IPS-20b (cell line): ENCODE measurements around the gene PAM.

Source experiments
- H3K27ac ChIP-seq: one replicate; pipeline ENCODE4 v1.5.1; 2013; ENCODE audit warnings: low read length
- H3K27me3 ChIP-seq: 2 replicates; pipeline ENCODE4 v1.6.1; 2013; ENCODE audit warnings: mild to moderate bottlenecking, low read length, inconsistent platforms; ENCODE audit not compliant: insufficient read depth
- H3K36me3 ChIP-seq: 2 replicates; pipeline ENCODE4 v1.6.1; 2013; ENCODE audit warnings: low read depth, mild to moderate bottlenecking, inconsistent platforms, low read length, moderate library complexity; ENCODE audit not compliant: insufficient read depth
- H3K4me1 ChIP-seq: 2 replicates; pipeline ENCODE4 v1.6.1; 2013; ENCODE audit warnings: mild to moderate bottlenecking, control low read depth, inconsistent platforms, low read length, moderate library complexity; ENCODE audit not compliant: insufficient read depth
- H3K4me3 ChIP-seq: 2 replicates; pipeline ENCODE4 v1.5.1; 2013; ENCODE audit warnings: mild to moderate bottlenecking, low read length, inconsistent platforms
- H3K9ac ChIP-seq: 2 replicates; pipeline ENCODE4 v1.6.1; 2013; ENCODE audit warnings: low read depth, mild to moderate bottlenecking, inconsistent platforms, low read length, moderate library complexity
- H3K9me3 ChIP-seq: 2 replicates; pipeline ENCODE4 v1.6.1; 2013; ENCODE audit warnings: mild to moderate bottlenecking, low read depth, low read length, inconsistent platforms; ENCODE audit not compliant: insufficient read depth

PAM gene

DNA sequence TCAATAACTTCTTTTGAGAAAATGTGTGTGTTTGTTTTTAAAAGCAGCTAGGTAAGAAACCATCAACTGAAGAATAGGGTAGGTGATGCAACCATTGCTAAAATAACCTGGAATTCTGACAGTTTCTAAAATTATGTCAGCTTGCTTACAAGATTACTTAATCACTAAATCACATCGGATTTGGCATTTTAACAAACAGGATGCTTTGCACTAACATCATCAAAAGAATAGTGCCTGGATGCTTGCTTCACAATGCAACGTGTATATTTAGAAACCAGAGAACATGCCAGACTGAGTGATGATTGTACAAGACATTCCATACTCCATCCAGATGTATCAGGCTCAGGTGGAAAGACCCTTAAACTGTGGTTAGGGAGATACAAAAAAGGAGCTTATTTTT is 43.9 kb downstream of the PAM start:
- Histone ChIP-seq H3K4me3 (no peak overlapping the region), H3K36me3 (no peaks in the 10 kb centered on the region), H3K4me1 (peaks cover 46% of the 10 kb centered on the region), H3K9ac (no peak overlapping the region), H3K9me3 (no peaks in the 10 kb centered on the region), H3K27ac (no peak overlapping the region), H3K27me3 (no peaks in the 10 kb centered on the region)

DNA sequence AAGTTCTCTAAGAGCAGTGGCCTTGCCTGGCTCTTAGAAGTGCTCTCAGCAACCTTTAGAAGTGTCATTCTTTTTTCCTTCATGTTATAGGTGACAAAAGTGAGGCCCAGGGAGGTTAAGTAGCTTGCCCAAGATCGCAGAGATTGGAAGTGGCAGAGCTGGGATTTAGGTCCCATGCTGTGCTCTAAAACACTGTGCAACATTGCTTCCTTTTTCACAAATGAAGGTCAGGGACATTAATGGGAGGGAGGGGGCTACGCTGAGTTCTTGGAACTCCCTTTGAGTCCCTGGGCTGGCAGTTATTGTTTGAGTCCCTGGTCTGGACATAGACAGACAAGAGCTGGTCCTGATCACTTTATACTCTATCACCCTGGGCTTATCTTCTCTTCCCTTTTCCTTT is 45.3 kb downstream of the PAM start:
- H3K27me3 ChIP-seq, result no peaks in the 10 kb centered on the region
- peaks cover 37% of the 10 kb centered on the region for H3K4me1 ChIP-seq
- no peak overlapping the region for H3K4me3 ChIP-seq
- no peak overlapping the region for H3K27ac ChIP-seq
- H3K9me3 ChIP-seq, result no peaks in the 10 kb centered on the region
- no peaks in the 10 kb centered on the region for H3K36me3 ChIP-seq
- H3K9ac ChIP-seq, result no peak overlapping the region

- no peaks in the 10 kb centered on the region for H3K9me3 ChIP-seq
- no peak overlapping the region for H3K4me3 ChIP-seq
- peaks cover 30% of the 10 kb centered on the region for H3K4me1 ChIP-seq
- H3K27ac ChIP-seq, result no peak overlapping the region
- no peaks in the 10 kb centered on the region for H3K36me3 ChIP-seq
- H3K9ac ChIP-seq, result no peak overlapping the region
- H3K27me3 ChIP-seq, result no peaks in the 10 kb centered on the region
These were observed 46.3 kb downstream of the PAM start for GRCh38 chr5:102801371-102801770.

DNA sequence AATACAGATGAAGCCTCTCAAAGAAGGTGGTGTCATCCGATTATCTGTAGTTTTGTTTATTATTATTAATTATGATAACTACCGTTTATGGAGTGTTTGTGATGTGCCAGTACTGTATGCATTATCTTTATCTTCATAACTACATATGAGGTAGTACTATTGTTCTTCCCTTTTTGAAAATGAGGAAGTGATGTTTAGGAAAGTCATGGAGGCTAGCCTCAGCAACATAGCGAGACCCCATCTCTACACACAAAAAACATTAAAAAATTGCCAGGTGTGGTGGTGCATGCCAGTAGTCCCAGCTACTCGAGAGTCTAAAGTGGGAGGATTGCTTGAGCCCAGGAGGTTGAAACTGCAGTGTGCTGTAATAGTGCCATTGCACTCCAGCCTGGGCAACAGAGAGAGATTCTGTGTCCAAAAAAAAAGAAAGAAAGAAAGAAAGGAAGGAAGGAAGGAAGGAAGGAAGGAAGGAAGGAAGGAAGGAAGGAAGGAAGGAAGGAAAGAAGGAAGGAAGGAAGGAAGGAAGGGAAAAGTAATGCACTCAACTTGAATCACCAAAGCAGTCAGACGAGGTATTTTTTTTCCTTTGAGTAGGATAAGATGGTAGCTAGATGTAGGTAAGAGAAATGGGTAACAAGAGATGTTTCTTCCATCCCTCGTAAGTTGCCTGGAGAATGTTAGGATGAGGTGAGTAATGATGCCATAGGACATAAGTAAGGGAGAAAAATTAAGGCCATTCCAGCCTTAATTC is 47.8 kb downstream of the PAM start:
- H3K4me1 ChIP-seq, result peaks cover 32% of the 10 kb centered on the region
- no peaks in the 10 kb centered on the region for H3K36me3 ChIP-seq
- H3K27ac ChIP-seq, result no peak overlapping the region
- no peaks in the 10 kb centered on the region for H3K27me3 ChIP-seq
- no peaks in the 10 kb centered on the region for H3K9me3 ChIP-seq
- no peak overlapping the region for H3K9ac ChIP-seq
- no peak overlapping the region for H3K4me3 ChIP-seq

- no peaks in the 10 kb centered on the region for H3K9me3 ChIP-seq
- no peaks in the 10 kb centered on the region for H3K27me3 ChIP-seq
- H3K4me3 ChIP-seq, result no peak overlapping the region
- no peaks in the 10 kb centered on the region for H3K36me3 ChIP-seq
- H3K4me1 ChIP-seq, result peaks cover 23% of the 10 kb centered on the region
- no peak overlapping the region for H3K27ac ChIP-seq
- no peak overlapping the region for H3K9ac ChIP-seq
These were observed 52.9 kb downstream of the PAM start for GRCh38 chr5:102807878-102808502.

DNA sequence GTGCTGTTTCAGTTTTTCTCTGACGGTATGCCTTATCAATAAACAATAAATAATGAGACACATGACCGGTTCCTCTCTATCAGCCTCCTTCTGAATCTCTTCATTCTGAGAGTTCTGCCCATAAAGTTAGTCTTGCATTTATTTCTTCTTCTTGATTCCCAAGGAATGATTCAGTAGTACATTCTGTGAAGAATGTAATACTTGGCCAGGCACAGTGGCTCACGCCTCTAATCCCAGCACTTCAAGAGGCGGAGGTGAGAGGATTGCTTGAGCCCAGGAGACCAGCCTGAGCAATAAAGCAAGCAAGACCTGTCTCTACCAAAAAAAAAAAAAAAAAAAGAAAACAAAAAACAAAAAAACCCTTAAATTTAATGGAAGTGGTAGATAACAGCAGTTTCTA is 53.9 kb downstream of the PAM start:
- no peak overlapping the region for H3K4me3 ChIP-seq
- no peak overlapping the region for H3K27ac ChIP-seq
- no peaks in the 10 kb centered on the region for H3K36me3 ChIP-seq
- no peaks in the 10 kb centered on the region for H3K27me3 ChIP-seq
- no peaks in the 10 kb centered on the region for H3K9me3 ChIP-seq
- peaks cover 23% of the 10 kb centered on the region for H3K4me1 ChIP-seq
- no peak overlapping the region for H3K9ac ChIP-seq

DNA sequence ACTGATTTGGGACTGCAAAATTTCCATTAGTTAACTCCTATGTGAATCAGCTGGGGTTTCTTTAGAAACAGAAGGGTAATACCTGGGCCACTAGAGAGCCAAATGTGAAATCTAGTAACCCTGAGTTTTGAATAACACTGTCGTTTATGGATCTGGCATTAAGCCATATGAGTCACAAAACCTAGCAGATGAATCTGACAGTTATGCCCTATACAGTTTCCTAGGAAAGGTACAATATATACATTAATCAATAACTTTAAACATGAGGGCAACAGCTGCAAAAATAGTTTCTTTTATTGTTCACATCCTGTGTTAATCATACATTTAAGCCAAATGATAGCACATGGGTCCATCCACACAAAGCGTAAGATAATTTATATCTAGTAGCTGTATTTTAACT is 56.9 kb downstream of the PAM start:
- Histone ChIP-seq H3K9ac (no peak overlapping the region), H3K27me3 (no peaks in the 10 kb centered on the region), H3K36me3 (no peaks in the 10 kb centered on the region), H3K4me1 (peaks cover 15% of the 10 kb centered on the region), H3K27ac (no peak overlapping the region), H3K9me3 (no peaks in the 10 kb centered on the region), H3K4me3 (no peak overlapping the region)

DNA sequence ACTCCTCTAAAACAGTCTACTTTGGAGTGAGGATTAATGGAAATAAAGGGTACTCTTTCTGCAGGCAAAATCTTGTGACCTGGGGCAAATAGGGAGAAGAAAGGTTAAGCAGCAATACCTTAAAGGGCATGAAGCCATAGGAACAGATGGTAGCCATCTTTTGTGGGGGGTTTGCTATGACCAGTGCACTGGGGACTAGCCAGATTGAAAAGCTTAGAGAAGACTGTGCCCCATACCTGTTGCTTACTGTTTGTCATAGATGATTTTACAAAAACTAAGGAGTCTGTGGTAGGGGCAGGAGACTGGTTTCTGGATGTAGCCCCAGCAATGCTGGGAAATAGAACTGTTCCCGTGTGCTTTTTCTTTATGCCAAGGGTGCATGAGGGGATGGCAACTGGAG is 58.6 kb downstream of the PAM start:
- Histone ChIP-seq H3K9me3 (no peaks in the 10 kb centered on the region), H3K27ac (no peak overlapping the region), H3K27me3 (no peaks in the 10 kb centered on the region), H3K4me1 (no peaks in the 10 kb centered on the region), H3K4me3 (no peak overlapping the region), H3K9ac (no peak overlapping the region), H3K36me3 (no peaks in the 10 kb centered on the region)

DNA sequence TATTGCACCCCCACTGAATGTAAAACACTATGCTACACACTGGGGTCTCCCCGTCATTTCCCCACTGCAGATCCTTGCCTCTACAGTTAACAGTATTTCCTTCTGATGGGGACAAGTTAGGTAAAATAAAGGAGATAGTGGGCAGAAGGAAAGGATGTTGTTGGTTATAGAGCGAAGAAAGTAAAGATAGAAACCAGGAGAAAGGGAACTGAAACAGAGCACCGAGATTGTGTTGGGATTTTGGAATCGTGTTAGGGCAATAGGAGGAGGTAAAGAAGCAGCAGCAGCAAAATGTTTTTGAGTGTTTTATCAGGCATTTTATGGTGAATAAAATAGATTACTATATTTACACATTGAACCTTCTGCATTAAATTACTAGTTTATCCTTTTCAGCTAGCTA is 60.0 kb downstream of the PAM start:
- no peaks in the 10 kb centered on the region for H3K9me3 ChIP-seq
- H3K27ac ChIP-seq, result no peak overlapping the region
- H3K4me3 ChIP-seq, result no peak overlapping the region
- no peak overlapping the region for H3K9ac ChIP-seq
- H3K27me3 ChIP-seq, result no peaks in the 10 kb centered on the region
- H3K4me1 ChIP-seq, result no peaks in the 10 kb centered on the region
- H3K36me3 ChIP-seq, result no peaks in the 10 kb centered on the region

- H3K27ac ChIP-seq, result no peak overlapping the region
- no peaks in the 10 kb centered on the region for H3K36me3 ChIP-seq
- H3K9me3 ChIP-seq, result no peaks in the 10 kb centered on the region
- no peaks in the 10 kb centered on the region for H3K27me3 ChIP-seq
- H3K9ac ChIP-seq, result no peak overlapping the region
- H3K4me1 ChIP-seq, result no peaks in the 10 kb centered on the region
- no peak overlapping the region for H3K4me3 ChIP-seq
These were observed 60.6 kb downstream of the PAM start for GRCh38 chr5:102815540-102816332.

DNA sequence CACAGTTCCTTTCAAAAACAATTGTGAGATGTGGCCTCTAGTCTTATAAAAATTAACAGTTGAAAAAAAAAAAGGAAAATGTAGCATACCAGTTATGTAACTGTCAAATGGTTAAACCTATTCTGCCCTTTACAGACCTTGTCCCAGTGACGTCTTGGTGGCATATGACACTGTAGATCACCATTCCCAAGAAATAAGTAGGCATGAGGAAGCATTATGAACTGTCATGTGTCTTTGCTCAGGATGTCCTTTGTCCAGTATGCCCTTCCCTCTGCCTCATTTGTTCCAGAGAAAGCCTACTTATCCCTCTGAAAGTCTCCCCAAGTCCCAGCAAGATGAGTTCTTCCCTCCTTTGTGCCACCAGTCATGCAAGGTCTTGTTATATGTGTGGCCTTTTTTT is 63.2 kb downstream of the PAM start:
- no peaks in the 10 kb centered on the region for H3K27me3 ChIP-seq
- no peaks in the 10 kb centered on the region for H3K9me3 ChIP-seq
- no peak overlapping the region for H3K9ac ChIP-seq
- no peak overlapping the region for H3K27ac ChIP-seq
- no peaks in the 10 kb centered on the region for H3K36me3 ChIP-seq
- H3K4me3 ChIP-seq, result no peak overlapping the region
- no peaks in the 10 kb centered on the region for H3K4me1 ChIP-seq

DNA sequence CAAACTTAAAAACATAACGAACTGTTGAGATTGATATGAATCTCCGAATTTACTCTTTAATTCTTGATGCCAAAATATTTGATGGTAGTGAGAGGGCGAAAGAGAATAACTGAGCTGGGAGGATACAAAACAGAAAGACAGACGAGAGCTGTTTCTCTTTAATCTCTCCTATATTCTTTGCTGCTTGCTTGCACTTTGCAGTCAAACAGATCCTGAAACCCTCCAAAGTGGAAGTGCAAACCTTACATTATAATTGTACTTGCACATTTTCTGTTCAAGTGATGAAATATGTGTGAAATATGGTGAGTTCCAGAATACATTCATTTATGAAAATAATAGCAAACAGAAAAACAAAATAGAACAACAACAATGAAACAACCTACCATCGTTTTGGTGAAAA is 63.8 kb downstream of the PAM start:
- H3K27ac ChIP-seq, result no peak overlapping the region
- no peaks in the 10 kb centered on the region for H3K27me3 ChIP-seq
- no peaks in the 10 kb centered on the region for H3K9me3 ChIP-seq
- no peaks in the 10 kb centered on the region for H3K36me3 ChIP-seq
- H3K4me1 ChIP-seq, result no peaks in the 10 kb centered on the region
- H3K9ac ChIP-seq, result no peak overlapping the region
- no peak overlapping the region for H3K4me3 ChIP-seq
